HG03342 (cell line): ENCODE measurements around the gene MRM3.
A peak's percentile ranks its signal among the peaks of the same experiment; 100 is the strongest.
"Not testable (repeated sequence)": the region's sequence is repeated elsewhere in the genome, so short reads cannot be mapped to it uniquely, and the experiment has no call there.

Source experiments
- ATAC-seq: cut with Tn5 transposase; IDR thresholded peaks from one replicate; pipeline ENCODE4 v1.9.1; 2021; ENCODE audit warnings: mild to moderate bottlenecking, moderate library complexity; ENCODE audit not compliant: unreplicated experiment

The MRM3 gene

DNA sequence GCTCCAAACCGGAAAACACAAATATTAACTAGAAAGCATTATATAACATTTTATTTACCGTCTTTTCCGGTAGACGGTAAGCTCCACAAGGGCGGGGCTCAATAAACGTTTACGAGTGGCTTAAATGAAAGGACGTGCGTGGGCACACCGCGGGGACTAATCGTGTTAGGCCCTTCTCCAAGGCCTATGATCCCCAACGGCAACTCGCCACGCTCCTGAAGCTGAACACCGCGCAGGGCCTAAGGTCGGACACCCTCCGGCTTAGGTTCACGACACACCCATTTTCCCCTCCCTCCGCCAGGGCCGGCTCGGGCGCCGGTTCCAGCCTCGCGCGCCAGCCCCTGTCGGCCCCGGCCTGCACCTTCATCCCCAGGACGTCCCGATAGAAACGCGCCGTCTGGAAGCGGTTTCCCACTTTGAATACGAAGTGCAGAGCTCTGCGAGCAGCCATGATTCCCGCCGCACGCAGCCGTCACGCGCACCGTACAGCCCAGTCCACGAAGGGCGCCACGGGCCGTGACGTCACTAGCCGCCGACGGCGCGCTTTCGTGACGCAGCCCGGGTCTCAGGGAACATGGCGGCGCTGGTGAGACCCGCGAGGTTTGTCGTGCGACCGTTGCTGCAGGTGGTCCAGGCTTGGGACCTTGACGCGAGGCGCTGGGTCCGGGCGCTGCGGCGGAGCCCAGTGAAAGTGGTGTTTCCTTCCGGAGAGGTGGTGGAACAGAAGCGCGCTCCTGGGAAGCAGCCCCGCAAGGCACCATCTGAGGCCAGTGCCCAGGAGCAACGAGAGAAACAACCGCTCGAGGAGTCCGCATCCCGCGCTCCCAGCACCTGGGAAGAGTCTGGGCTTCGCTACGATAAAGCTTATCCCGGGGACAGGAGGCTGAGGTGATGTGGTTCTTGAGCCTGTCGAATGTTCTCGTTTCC lies at the start of gene MRM3, which contains the start of gene GLOD4:
Gene MRM3, plus strand, starts transcription at position 549 of the 927 bp plus-strand sequence. Its CDS starts 26 bp downstream, at position 575.
Gene GLOD4, minus strand, starts transcription at position 476 of the 927 bp plus-strand sequence. Its CDS starts 25 bp downstream, at position 451.
- peak; percentile 82 for ATAC-seq

DNA sequence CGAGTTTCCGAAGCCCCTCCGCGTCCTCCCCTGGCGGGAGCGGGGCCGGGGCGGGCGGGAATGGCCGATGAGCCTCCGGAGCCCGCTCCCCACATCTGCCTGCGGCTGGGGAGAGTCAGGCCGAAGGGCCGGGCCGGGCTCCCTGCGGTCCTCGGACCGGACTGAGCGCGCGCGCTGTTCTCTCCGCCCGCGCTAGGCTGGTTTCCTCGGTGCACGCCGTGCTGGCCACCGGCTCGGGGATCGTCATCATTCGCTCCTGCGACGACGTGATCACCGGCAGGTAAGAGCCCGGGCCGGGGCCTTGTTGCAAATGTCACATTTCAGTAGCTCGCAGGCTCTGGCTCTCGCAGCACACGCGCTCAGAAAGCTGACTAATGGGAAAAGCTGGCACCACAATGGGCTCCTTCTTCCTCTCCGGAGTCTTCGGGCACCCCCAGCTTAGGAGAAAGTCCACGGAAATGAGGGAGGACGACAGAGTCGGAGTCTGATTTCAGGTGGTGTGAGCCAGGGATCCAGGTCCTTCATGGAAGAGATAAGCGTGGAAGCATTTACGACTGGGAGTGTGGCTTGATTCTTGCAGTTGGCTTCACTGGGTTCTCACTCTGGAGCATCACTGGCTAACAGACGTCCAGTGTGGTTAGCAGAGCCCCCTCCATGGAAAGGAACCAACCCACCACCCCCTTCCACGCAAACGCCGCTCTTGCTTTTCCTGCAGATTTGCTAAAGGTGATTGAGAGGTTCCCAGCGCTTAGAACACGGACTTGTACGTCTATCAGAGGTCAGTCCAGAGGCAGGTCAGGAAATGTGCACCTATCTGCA lies 49.0 kb upstream of the MRM3 start:
- ATAC-seq, result peak; percentile 39

DNA sequence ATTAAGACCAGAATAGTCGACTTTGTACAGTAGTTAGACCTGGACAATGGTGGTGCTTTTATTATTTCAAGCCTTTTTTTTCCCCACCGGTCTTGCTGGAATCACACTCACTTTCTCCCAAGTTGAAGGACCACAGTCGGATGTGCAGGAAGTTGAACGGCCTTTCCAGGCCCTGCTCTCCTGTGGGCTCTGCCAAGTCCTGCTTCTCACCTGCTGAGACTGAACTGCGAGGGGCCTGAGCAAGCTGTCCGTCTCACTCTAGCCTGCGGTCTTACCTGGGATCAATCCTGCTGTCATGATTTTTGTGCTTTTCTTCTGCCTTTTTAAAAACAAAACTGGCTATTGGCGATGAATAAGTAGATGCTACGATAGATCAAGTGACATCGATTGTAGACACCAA lies 48.4 kb upstream of the MRM3 start:
- ATAC-seq, result no peak

DNA sequence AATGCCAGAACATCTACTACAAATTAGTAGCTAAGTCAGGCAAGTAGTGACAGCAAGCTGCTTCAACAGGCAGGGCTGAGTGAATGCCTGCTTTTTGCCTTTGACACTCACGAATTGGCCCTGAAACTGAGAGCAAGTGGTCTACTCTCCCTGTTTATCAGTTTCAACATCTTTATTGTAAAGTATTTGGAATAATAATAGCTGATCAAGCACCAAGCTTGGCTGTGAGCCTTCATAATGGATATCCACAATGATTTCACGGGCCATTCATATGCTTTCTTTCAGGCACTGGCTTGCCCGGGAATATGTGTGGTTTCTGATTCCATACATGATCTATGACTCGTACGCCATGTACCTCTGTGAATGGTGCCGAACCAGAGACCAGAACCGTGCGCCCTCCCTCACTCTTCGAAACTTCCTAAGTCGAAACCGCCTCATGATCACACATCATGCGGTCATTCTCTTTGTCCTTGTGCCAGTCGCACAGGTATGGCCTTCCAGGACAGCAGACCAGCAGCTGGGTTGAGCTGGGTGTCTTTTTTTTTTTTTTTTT lies 44.5 kb upstream of the MRM3 start:
- ATAC-seq, result no peak

GRCh38 chr17:740240-741017 lies 41.7 kb upstream of the MRM3 start:
- ATAC-seq, result peak; percentile 85

DNA sequence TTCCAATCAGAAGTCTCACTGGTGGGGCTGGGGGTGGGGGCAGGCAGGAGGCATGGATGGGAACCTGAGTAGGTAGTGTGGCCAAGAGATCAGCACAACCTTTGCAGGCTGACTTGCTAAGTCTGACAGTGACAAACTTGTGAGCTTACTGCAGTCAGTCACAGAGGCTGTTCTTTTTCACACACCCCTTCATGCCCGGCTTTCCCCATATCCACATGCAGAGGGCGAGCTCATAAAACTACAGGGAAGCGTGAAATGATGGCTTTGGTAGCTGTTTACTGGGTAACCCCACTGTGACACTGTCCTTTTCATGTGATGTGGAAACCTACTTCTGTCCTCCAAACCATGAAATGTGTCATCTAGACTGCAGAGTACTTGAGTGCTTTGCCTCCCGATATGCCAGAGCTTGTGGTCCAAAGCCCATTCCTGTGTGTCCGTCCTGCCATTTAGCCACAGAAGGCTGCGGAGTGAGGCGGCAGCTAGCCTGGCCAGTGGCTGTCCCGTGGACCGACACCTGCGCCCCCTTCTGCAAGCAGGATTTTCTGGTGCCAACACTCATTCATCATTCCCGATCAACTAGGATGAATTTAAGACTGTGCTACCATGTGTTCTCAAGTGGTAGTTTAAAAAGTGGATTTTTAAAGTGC lies 39.9 kb upstream of the MRM3 start:
- ATAC-seq, result no peak

GRCh38 chr17:743139-743538 lies 39.0 kb upstream of the MRM3 start:
- ATAC-seq, result no peak

DNA sequence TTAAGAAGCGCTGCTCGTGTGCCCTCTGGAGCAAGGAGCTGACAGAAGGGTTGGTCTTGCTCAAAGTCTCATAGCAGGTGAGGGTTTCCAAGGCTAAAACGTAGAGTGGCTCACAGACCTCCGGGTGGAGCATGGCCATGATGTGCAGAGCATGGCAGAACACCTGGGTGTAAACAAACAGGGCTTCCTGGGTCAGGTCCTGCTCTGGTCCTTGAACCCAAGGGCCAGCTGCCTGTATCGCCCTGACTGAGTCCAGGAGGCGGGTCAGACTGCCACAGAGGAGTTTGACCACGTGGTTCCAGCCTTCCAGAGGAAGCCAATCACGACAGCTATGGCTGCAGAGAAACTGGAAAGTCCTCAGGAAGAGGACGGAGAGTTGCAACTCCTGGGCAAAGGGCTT lies 37.2 kb upstream of the MRM3 start:
- no peak for ATAC-seq

GRCh38 chr17:745406-745805 lies 36.7 kb upstream of the MRM3 start:
- no peak for ATAC-seq

DNA sequence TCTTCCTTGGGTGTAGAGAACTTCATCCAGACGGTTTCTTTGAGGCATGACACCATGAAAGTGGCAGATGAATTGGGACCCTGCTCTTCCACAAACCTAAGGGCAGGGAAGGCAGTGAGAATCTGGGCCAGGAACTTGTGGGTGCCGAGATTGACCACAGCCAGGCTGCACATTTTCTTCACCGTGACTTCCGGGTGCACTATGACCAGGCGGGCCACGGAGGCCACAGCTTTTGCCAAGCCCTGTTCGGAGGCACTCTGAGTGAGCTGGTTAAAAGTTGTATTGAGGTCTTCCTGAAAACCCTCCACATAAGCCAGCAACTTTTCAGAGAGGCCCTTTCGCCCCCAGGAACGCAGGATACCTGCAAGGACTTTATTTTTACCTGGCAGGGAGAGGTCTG lies 36.0 kb upstream of the MRM3 start:
- ATAC-seq, result no peak

DNA sequence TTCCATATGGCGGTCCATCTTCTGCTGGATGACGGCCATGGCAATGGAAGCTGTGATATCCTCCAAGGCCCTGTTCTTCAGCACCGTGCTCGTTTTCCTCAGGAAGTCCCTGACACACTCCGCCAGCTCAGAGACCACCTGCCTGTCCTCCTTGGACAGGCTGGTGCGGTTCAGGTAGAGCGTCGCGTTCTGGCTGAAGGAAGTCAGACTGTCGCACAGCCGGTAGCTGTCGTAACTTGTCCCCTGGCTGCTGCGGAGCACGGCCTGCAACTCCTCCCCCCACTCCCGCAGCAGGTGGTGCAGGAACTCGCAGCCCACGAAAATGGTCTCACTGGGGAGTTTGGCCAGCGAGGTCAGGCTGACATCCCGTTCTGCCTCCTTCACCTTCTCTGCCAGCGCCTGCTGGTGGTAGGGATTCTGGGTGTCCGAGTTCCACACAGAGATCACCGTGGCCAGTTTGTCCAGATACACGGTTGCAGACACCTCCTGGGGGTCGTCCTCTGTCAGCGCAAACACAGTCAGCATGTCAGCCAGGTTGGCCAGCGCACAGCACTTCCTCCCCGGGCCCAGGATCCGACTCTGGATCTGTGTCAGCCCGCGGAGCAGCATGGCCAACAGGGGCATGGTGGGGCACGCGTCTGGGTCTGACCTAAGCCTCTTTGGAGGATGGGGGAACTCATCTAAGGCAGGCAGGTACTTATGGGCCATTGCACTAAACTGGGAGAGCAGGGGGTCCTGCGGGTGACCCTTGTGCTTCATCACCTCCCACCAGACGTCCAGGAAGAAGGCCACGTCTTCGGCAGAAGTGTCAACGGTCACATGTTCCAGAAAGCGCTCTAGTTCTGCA lies 35.1 kb upstream of the MRM3 start:
- no peak for ATAC-seq

DNA sequence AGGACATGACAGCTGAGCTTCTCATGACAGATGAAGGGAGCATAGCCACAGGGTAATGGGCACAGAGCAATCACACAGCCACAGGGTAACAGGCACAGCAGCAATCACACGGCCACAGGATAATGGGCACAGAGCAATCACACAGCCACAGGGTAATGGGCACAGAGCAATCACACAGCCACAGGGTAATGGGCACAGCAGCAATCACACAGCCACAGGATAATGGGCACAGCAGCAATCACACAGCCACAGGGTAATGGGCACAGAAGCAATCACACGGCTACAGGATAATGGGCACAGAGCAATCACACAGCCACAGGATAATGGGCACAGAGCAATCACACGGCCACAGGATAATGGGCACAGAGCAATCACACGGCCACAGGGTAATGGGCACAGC lies 33.5 kb upstream of the MRM3 start:
- ATAC-seq, result not testable (repeated sequence)

DNA sequence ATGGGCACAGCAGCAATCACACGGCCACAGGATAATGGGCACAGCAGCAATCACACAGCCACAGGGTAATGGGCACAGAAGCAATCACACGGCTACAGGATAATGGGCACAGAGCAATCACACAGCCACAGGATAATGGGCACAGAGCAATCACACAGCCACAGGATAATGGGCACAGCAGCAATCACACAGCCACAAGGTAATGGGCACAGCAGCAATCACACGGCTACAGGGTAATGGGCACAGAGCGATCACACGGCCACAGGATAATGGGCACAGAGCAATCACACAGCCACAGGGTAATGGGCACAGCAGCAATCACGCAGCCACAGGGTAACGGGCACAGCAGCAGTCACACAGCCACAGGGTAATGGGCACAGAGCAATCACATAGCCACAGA lies 32.8 kb upstream of the MRM3 start:
- not testable (repeated sequence) for ATAC-seq

- ATAC-seq, result no peak
These were observed 31.6 kb upstream of the MRM3 start for GRCh38 chr17:750431-751037.

- peak; percentile 23 for ATAC-seq
These were observed 30.7 kb upstream of the MRM3 start for GRCh38 chr17:751269-752001.

DNA sequence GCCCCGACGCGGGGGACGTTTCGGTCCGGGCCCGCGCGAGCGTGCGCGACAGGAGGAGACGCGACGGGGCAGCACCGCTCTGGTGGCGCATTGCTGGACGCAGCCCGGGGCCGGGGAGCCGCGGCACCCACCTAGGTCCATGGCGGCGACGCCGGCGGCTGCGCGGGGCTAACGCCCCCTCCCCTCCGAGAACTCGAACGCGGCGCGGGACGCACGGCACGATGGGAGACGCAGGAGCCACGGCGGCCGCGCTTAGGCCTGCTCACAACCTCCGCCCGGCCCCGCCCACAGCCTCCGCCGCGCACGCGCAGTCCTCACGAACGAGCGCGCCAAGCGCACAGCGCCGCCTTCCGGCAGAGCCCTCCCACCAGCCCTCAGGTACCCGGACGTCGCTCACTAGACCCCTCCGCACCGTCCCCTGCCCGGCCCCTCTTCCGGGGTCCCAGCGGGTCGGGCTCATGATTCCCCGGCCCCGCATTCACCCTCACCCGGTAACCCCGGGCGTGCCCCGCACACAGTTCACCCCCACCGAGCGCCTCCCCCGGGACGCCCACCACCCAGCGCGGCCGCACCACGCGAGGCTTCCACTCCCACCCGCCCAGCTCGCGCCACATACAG lies 30.0 kb upstream of the MRM3 start, which contains the start of gene GEMIN4:
Gene GEMIN4, minus strand, starts transcription at position 263 of the 618 bp plus-strand sequence. Its CDS starts 122 bp downstream, at position 141.
- ATAC-seq, result peak; percentile 74

DNA sequence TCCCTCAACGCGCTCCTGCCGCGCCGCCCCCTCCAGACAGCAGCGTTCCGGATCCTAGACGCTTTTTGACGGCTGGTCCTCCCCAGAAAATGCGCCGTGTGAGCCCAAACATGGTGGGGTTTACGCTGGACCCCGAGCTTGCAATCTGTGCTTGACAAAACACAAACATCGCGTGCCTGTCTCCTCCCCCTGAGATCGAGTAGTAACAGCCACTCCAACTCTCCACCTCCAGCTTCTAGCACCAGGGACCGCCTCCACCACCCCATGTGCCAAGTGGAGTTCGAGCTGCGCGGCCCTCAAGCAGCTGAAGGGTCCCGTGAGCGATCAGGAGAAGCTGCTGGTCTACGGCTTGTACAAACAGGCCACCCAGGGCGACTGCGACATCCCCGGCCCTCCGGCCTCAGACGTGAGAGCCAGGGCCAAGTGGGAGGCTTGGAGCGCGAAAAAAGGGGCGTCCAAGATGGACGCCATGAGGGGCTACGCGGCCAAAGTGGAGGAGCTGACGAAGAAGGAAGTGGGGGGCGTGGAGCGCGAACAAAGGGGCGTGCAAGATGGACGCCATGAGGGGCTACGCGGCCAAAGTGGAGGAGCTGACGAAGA lies 29.4 kb upstream of the MRM3 start:
- no peak for ATAC-seq
